Breast epithelium (tissue), 4 donors: ENCODE data around the gene HECTD4. TPM values are rescaled to one million over a fixed set of nuclear protein-coding genes. Genes with fewer than 3 reads are reported as not detected.
"Not testable (repeated sequence)": the region's sequence is repeated elsewhere in the genome, so short reads cannot be mapped to it uniquely, and the experiment has no call there.

Experiments
- DNase-seq, 2 donors: peaks; one replicate each; pipeline ENCODE4 v3.0.0-alpha.2; 2019; ENCODE audit warnings: low spot score in 2 of 2
- H3K27ac ChIP-seq, 2 donors: fragments of 200-600 bp; sonication (generic) in 1 of 2; one replicate each; pipeline ENCODE4 v1.5.1; 2016 to 2019; ENCODE audit warnings: mild to moderate bottlenecking in 1 of 2
- H3K27me3 ChIP-seq, 2 donors: fragments of 200-600 bp; sonication (generic) in 1 of 2; one replicate each; pipeline versions ENCODE4 v1.5.1 to v1.6.0; 2017 to 2019; ENCODE audit warnings: control low read depth in 1 of 2, mild to moderate bottlenecking in 1 of 2
- H3K36me3 ChIP-seq: fragments of 200-600 bp; one replicate; pipeline ENCODE4 v1.5.1; 2019
- H3K4me1 ChIP-seq, 2 donors: fragments of 200-600 bp; sonication (generic); one replicate each; pipeline ENCODE4 v1.5.1; 2016 to 2019; ENCODE audit warnings: control low read depth in 1 of 2
- H3K4me3 ChIP-seq, 3 donors: fragments of 200-600 bp; sonication (generic); 1 replicate in 2 of 3; 2 replicates in 1 of 3; pipeline ENCODE4 v1.5.1; 2016 to 2019; ENCODE audit warnings: mild to moderate bottlenecking in 3 of 3, moderate library complexity in 2 of 3
- H3K9me3 ChIP-seq, 2 donors: fragments of 200-600 bp; sonication (generic) in 1 of 2; one replicate each; pipeline ENCODE4 v1.5.1; 2016 to 2019; ENCODE audit warnings: control low read depth in 1 of 2
- POLR2A ChIP-seq: fragments of 450-650 bp; IDR thresholded peaks from one replicate; pipeline ENCODE4 v1.6.1; 2016; ENCODE audit warnings: antibody characterized with exemption, mild to moderate bottlenecking, moderate library complexity
- POLR2AphosphoS5 ChIP-seq, 3 donors: sonication (generic); formaldehyde crosslinking; IDR thresholded peaks; one replicate each; pipeline ENCODE4 v1.6.1; 2017; ENCODE audit warnings: antibody characterized with exemption in 3 of 3
- intact Hi-C: fragments of 100-400 bp; cut with DNase I; formaldehyde crosslinking; loops from one replicate; pipeline ENCODE4 v1.15.1; 2023; ENCODE audit warnings: low total_unique reads
- total RNA-seq, 3 donors: library from RNA; depleted of rRNA; stranded (reverse); fragments of >200 nt; gene quantifications; one replicate each; pipeline ENCODE4 v1.1.0, GENCODE V29; 2016
- TF ChIP-seq, protein P1 (sequence below), 3 donors: fragments of 450-650 bp; IDR thresholded peaks; one replicate each; pipeline ENCODE4 v1.5.1; 2016 to 2017; ENCODE audit warnings: antibody characterized with exemption in 3 of 3, mild to moderate bottlenecking in 3 of 3, moderate library complexity in 3 of 3

HECTD4 gene
- total RNA-seq, 3 donors from 2014 or later: 37.6 to 57.4 (median 49.5) TPM

DNA sequence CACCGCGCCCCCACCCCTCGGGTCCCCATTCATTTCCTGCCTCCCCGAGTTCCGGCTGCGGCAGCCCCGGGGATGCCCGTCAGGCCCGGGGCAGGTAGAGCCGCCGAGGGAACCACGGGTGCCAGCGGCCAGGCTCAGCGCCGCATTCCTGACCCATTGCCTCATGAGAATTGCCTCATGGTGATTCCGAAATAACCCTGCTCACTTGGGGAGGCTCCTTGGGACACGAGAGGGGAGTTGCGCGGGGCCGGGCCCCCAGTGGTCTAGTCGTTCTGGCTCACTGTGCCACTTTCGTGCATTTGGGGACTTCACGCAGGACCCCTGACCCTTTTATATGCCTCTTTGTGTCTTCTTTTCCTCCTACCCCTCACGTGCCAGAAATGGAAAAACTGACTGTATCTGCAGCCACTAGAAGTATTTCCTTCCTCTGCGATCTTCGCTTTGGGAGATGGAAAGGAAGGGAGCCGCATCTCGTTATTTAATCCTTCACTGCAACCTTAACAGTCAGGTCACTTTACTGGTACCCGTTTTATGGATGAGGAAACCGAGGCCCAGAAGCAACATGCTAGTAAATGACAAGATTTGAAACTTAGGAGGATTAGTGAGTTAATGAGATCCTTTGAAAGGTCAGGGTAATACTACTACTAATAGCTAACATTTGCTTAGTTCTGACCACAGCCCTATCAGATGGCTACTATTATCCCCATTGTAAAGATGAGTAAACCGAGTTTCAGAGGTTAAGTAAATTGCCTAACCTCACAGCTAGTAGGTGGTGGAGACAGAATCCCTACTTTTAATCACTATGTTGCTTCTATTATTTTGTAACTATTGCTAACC lies 37.3 kb upstream of the HECTD4 start:
- H3K27ac ChIP-seq: peak overlapping the region; percentile 96 to 100
- DNase-seq: peak; percentile 72 to 77
- H3K36me3 ChIP-seq: no peaks in the 10 kb centered on the region
- TF ChIP-seq POLR2AphosphoS5 (IDR thresholded peaks at IDR 0.05): peak in 2 of 3 donors; percentile 69 to 96
- TF ChIP-seq, protein P1, sequence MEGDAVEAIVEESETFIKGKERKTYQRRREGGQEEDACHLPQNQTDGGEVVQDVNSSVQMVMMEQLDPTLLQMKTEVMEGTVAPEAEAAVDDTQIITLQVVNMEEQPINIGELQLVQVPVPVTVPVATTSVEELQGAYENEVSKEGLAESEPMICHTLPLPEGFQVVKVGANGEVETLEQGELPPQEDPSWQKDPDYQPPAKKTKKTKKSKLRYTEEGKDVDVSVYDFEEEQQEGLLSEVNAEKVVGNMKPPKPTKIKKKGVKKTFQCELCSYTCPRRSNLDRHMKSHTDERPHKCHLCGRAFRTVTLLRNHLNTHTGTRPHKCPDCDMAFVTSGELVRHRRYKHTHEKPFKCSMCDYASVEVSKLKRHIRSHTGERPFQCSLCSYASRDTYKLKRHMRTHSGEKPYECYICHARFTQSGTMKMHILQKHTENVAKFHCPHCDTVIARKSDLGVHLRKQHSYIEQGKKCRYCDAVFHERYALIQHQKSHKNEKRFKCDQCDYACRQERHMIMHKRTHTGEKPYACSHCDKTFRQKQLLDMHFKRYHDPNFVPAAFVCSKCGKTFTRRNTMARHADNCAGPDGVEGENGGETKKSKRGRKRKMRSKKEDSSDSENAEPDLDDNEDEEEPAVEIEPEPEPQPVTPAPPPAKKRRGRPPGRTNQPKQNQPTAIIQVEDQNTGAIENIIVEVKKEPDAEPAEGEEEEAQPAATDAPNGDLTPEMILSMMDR (IDR thresholded peaks at IDR 0.05): peak in 1 of 3 donors; percentile 2
- no peak for TF ChIP-seq POLR2A
- no peaks in the 10 kb centered on the region for H3K4me1 ChIP-seq
- H3K27me3 ChIP-seq: no peaks in the 10 kb centered on the region
- intact Hi-C loops: no loop called here
- no peaks in the 10 kb centered on the region for H3K9me3 ChIP-seq
- H3K4me3 ChIP-seq: peak overlapping the region; percentile 90 to 100 (median 93)

DNA sequence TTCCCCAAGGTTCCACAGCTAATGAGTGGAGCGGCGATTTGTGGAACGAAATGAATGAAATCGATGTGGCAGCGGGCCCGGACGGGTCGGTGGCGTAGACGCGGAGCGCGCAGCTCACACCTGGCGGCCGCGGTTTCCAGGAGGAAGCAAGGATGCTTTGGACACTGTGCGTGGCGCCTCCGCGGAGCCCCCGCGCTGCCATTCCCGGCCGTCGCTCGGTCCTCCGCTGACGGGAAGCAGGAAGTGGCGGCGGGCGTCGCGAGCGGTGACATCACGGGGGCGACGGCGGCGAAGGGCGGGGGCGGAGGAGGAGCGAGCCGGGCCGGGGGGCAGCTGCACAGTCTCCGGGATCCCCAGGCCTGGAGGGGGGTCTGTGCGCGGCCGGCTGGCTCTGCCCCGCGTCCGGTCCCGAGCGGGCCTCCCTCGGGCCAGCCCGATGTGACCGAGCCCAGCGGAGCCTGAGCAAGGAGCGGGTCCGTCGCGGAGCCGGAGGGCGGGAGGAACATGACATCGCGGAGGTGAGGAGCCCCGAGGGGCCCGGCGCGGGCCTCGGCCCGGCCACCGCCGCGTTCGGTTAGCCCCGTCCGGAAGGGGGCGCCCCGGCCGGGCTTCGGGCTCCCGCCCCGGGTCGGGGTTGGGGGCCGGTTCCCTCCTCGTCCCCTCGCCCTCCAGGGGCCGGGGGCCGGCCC lies 36.5 kb upstream of the HECTD4 start, which contains the start of gene PTPN11:
TSS of gene PTPN11 (plus strand) at position 340 of the 689 bp plus-strand sequence. CDS start at position 505, 165 bp downstream.
- Histone ChIP-seq H3K4me3 (peak within 1 kb of the TSS; percentile 90 to 100 (median 93)), H3K4me1 (no peaks in the 10 kb centered on the region), H3K36me3 (no peaks in the 10 kb centered on the region), H3K27me3 (no peaks in the 10 kb centered on the region), H3K27ac (peak within 1 kb of the TSS; percentile 96 to 100), H3K9me3 (no peaks in the 10 kb centered on the region)
- peak; percentile 85 to 88 for DNase-seq
- intact Hi-C loops: no loop called here
- peak; percentile 93 to 97 (median 96) for TF ChIP-seq POLR2AphosphoS5 (IDR thresholded peaks at IDR 0.05)
- peak; percentile 82 for TF ChIP-seq POLR2A
- TF ChIP-seq, protein P1 (IDR thresholded peaks at IDR 0.05): peak in 1 of 3 donors; percentile 10

DNA sequence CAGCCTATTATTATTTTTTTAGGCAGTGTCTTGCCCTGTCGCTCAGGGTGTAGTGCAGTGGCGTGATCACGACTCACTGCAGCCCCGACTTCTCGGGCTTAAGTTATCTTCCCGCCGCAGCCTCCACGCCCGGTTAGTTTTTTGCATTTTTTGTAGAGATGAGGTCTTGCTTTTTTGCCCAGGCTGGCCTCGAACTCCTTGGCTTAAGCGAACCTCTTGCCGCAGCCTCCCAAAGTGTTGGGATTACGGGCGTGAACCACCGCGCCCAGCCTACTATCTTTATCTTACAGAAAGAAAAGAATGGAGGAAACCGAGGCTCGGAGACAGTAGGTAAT lies 36.0 kb upstream of the HECTD4 start:
- DNase-seq: no peak
- H3K4me3 ChIP-seq: peak overlapping the region; percentile 90 to 100 (median 93)
- H3K27ac ChIP-seq: peak overlapping the region; percentile 96 to 100
- intact Hi-C loops: no loop called here
- no peaks in the 10 kb centered on the region for H3K9me3 ChIP-seq
- H3K27me3 ChIP-seq: no peaks in the 10 kb centered on the region
- H3K4me1 ChIP-seq: no peaks in the 10 kb centered on the region
- TF ChIP-seq POLR2AphosphoS5 (IDR thresholded peaks at IDR 0.05) (no peak), POLR2A (no peak)
- TF ChIP-seq, protein P1 (IDR thresholded peaks at IDR 0.05): no peak
- H3K36me3 ChIP-seq: no peaks in the 10 kb centered on the region

DNA sequence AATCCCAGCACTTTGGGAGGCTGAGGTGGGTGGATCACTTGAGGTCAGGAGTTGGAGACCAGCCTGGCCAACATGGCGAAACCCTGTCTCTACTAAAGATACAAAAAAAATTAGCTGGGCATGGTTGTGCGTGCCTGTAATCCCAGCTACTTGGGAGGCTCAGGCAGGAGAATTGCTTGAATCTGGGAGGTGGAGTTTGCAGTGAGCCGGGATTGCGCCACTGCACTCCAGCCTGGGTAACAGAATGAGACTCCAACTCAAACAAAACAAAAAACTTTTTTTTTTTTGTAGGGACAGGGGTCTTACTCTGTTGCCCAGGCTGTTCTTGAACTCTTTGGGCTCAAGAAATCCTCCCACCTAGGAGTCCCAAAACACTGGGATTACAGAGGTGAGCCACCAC lies 33.2 kb upstream of the HECTD4 start:
- H3K27me3 ChIP-seq, DNase-seq, H3K4me1 ChIP-seq, H3K9me3 ChIP-seq, H3K27ac ChIP-seq, H3K36me3 ChIP-seq, H3K4me3 ChIP-seq, intact Hi-C loops: not testable (repeated sequence)

DNA sequence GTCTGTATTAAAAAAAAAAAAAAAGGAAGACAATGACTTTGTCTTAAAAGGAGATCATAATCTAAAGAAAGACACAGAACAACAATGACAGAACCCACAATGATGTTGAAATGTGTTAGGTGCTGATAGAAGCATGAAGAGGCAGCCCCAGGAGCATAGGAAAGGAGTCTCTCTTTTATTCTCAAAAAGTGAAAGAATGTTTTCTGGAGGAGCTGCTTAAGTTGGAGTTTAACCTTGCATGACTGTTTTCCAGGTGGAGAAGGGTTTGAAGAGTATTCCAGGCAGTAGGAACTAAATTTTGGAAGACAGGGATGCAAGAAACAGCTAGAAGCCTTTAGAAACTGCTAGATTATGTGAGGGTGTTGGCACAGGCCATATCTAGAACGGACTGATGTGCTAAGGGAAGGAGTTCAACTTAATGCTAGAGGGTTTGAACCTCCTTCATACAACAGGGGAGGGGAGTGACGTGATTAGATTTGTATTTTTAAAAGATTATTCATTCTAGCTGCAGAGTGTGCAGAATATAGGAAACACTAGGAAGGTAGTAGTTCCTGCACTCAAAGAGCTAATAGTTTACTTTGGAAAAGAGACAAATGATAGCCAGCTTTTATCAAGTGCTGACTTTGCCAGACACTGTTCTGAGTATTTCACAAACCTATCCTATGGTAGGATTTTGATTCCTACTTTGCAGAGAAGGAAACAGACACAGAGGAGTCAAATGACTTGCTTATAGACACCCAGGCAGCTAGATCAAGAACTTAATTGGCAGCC lies 31.8 kb upstream of the HECTD4 start:
- no peaks in the 10 kb centered on the region for H3K9me3 ChIP-seq
- H3K27me3 ChIP-seq: no peaks in the 10 kb centered on the region
- H3K27ac ChIP-seq: no peak overlapping the region
- no peaks in the 10 kb centered on the region for H3K36me3 ChIP-seq
- intact Hi-C loops: no loop called here
- no peak overlapping the region for H3K4me3 ChIP-seq
- no peak for DNase-seq
- TF ChIP-seq POLR2A: no peak
- TF ChIP-seq, protein P1 (IDR thresholded peaks at IDR 0.05): no peak
- TF ChIP-seq POLR2AphosphoS5 (IDR thresholded peaks at IDR 0.05): no peak
- H3K4me1 ChIP-seq: no peaks in the 10 kb centered on the region
